Omental fat pad (tissue), 4 donors: ENCODE results near the gene KRT16. TPM values are rescaled to one million over a fixed set of nuclear protein-coding genes. Genes with fewer than 3 reads are reported as not detected.
"Not testable (repeated sequence)": the region's sequence is repeated elsewhere in the genome, so short reads cannot be mapped to it uniquely, and the experiment has no call there.

ENCODE experiments used
- ATAC-seq: fragments of 150-250 bp; one replicate; pipeline ENCODE4 v1.9.1; 2016; ENCODE audit warnings: mild to moderate bottlenecking, moderate library complexity; ENCODE audit not compliant: low FRiP score
- DNase-seq: peaks from one replicate; pipeline ENCODE4 v3.0.0-alpha.2; 2019; ENCODE audit warnings: low spot score
- CTCF ChIP-seq, 3 donors: fragments of 450-650 bp; IDR thresholded peaks; one replicate each; pipeline ENCODE4 v1.5.1; 2016 to 2017; ENCODE audit warnings: antibody characterized with exemption in 3 of 3, mild to moderate bottlenecking in 3 of 3, moderate library complexity in 2 of 3
- total RNA-seq, 4 donors: library from RNA; depleted of rRNA; stranded (reverse); fragments of >200 nt; gene quantifications; one replicate each; pipeline ENCODE4 v1.1.0, GENCODE V29; 2016

Gene KRT16
- total RNA-seq, 4 donors from 2014 or later: 0.84 to 158 (median 7.6) TPM

- no peak for DNase-seq
- no peak for TF ChIP-seq CTCF (IDR thresholded peaks at IDR 0.05)
These were observed 13.0 kb upstream of the KRT16 start for GRCh38 chr17:41625602-41626001.

GRCh38 chr17:41624208-41625101 is 11.9 kb upstream of the KRT16 start, which contains the start of gene KRT17:
TSS of gene KRT17 (minus strand) at chr17:41624575. CDS start at chr17:41624509, 66 bp downstream.
- ATAC-seq: no peak
- no peak for DNase-seq
- no peak for TF ChIP-seq CTCF (IDR thresholded peaks at IDR 0.05)

More at GRCh38 chr17:41625602-41626001, 13.0 kb upstream of the KRT16 start:
- no peak for ATAC-seq

- not testable (repeated sequence) for DNase-seq, ATAC-seq
These were observed 10.8 kb upstream of the KRT16 start for GRCh38 chr17:41623184-41623861.

- ATAC-seq, DNase-seq: not testable (repeated sequence)
These were observed 10.0 kb upstream of the KRT16 start for GRCh38 chr17:41622340-41623183.

- ATAC-seq (no peak), DNase-seq (no peak)
- no peak for TF ChIP-seq CTCF (IDR thresholded peaks at IDR 0.05)
These were observed 9.3 kb upstream of the KRT16 start for GRCh38 chr17:41621916-41622315.

GRCh38 chr17:41621435-41621817 is 8.9 kb upstream of the KRT16 start:
- not testable (repeated sequence) for DNase-seq, ATAC-seq

- TF ChIP-seq CTCF (IDR thresholded peaks at IDR 0.05): no peak
- ATAC-seq: no peak
- no peak for DNase-seq
These were observed 8.2 kb upstream of the KRT16 start for GRCh38 chr17:41620583-41621434.

- not testable (repeated sequence) for ATAC-seq, DNase-seq
These were observed 7.5 kb upstream of the KRT16 start for GRCh38 chr17:41619927-41620582.
